ENCODE results near the gene CAMK1D.

DNA sequence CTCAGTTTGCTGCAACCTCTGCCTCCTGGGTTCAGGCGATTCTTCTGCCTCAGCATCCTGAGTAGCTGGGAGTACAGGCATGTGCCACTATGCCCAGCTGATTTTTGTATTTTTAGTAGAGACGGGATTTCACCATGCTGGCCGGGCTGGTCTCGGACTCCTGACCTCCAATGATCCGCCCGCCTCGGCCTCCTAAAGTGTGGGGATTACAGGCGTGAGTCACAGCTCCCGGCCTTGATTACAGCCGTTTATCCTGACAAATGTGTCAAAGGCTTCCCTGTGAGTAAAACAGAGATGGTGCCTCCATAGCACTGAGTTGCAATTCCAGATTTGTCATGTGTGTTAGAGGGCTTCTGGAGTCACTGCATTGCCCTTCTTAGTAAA lies 378.5 kb downstream of the CAMK1D start:
- TF ChIP-seq POLR2A (IDR thresholded peaks at IDR 0.05) = no peak
- TF ChIP-seq, protein P1, sequence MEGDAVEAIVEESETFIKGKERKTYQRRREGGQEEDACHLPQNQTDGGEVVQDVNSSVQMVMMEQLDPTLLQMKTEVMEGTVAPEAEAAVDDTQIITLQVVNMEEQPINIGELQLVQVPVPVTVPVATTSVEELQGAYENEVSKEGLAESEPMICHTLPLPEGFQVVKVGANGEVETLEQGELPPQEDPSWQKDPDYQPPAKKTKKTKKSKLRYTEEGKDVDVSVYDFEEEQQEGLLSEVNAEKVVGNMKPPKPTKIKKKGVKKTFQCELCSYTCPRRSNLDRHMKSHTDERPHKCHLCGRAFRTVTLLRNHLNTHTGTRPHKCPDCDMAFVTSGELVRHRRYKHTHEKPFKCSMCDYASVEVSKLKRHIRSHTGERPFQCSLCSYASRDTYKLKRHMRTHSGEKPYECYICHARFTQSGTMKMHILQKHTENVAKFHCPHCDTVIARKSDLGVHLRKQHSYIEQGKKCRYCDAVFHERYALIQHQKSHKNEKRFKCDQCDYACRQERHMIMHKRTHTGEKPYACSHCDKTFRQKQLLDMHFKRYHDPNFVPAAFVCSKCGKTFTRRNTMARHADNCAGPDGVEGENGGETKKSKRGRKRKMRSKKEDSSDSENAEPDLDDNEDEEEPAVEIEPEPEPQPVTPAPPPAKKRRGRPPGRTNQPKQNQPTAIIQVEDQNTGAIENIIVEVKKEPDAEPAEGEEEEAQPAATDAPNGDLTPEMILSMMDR (IDR thresholded peaks at IDR 0.05) = no peak
